GM12872 (cell line): ENCODE measurements around the gene ABLIM1.

ENCODE experiments used
- TF ChIP-seq, protein P1 (sequence below): IDR thresholded peaks from 3 replicates; pipeline ENCODE4 v1.5.1; 2011; ENCODE audit warnings: low read depth, mild to moderate bottlenecking, low read length, moderate library complexity; ENCODE audit not compliant: insufficient read depth

ABLIM1 gene

DNA sequence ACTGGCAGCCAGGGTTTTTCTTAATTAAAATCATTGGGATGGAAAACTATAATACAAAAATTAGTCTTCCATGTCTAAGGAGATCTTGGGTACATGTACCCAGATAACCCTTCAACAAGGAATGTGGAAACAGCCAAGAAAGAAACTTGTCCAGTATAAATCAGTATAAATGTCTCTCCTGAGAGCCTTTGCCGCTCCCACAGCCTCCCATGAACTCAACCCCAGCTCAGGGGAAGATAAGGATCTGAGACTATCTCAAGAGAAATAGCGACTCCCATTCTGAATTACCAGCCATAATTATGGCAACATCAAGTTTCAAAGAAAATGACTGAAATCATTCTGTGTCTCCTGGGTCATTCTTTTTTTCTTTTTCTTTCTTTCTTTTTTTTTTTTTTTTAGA is 221.1 kb downstream of the ABLIM1 start:
- TF ChIP-seq, protein P1, sequence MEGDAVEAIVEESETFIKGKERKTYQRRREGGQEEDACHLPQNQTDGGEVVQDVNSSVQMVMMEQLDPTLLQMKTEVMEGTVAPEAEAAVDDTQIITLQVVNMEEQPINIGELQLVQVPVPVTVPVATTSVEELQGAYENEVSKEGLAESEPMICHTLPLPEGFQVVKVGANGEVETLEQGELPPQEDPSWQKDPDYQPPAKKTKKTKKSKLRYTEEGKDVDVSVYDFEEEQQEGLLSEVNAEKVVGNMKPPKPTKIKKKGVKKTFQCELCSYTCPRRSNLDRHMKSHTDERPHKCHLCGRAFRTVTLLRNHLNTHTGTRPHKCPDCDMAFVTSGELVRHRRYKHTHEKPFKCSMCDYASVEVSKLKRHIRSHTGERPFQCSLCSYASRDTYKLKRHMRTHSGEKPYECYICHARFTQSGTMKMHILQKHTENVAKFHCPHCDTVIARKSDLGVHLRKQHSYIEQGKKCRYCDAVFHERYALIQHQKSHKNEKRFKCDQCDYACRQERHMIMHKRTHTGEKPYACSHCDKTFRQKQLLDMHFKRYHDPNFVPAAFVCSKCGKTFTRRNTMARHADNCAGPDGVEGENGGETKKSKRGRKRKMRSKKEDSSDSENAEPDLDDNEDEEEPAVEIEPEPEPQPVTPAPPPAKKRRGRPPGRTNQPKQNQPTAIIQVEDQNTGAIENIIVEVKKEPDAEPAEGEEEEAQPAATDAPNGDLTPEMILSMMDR: no peak

DNA sequence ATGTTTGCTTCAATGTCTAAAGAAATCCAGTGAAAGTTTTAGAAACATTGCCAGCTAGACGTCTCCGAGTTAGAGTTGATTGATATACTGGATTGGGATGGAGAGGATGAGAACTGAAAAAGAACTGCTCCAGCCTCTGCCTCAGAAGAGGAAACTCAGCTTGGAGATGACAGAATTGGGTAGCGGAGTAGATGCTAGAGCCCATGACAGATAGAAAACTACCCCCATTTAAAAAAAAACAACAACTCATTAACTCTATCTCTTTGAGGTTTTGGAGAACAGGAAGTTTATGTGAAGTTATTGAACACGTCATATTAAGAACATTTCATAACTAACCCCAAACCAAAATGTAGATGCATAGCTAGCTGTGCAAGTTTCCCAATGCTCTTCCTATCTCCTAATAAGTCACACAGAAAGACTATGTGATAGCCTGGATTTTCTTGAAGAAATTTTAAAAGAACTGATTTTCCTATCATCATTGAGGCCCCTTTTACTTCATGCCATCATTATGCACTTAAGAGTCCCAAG is 225.4 kb downstream of the ABLIM1 start:
- TF ChIP-seq, protein P1: no peak

DNA sequence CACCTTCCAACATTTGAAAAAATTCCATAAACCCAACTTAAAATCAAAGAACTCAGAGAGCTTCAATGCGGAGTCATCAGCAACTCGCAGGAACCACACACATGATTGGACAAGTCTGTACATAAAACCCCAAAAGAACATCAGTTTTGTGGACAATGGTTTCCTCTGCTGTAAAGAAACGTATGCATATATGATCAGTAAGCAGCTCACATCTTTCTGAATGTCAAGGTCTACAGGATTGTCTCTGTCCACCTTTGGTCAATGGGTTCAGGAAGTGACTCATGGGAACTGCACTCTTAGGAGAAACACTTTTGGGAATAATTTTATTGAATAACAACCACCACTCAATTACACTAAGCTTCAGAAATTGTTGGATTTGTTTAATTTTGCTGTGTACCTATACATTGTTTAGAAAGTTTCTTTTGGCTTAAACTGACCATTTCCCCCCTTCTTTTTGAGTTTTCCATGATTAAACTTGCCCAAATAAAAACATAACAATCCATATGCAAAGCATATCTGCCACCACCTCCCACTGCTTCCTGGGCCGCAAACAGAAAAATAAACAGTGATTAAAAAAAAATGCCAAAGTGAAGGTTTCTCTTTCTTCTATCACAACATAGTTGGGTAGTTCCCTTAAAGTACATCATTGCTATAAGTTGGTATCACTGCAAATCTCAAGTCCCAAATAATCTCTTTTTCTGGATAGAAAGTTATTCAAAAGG is 226.5 kb downstream of the ABLIM1 start:
- TF ChIP-seq, protein P1: no peak

DNA sequence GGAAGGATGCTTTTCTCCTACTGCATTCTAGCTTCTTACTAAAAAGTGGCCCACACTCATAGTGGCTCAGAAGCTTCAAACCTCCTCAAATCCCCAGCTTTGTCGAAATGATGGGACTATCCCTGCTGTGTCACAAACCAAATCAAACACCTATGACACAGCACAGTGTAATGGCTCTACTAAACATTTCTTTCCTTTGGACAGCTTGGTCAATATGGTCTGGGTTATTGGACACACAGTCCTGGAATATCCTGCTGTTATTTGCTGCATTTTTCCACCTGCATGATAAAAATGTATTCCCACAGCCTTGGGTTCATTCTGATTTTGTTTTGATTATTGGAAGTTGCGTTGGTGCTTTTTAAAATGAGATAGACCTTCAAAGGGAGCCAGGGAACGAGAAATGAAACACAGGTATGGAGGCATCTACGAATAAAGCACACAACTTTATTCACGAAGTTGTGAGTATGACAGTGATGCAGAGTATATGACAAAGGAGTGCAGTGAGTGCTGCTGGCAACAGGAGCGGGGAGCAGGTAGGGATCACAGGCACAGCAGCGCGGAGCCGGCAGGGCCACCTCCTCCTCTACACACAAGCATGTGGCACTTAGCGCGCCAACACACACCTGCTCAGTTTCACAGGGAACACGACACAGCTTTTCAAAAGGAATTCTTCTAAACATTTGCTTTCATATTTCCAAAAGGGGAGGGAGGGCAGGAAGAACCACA is 227.2 kb downstream of the ABLIM1 start:
- TF ChIP-seq, protein P1: no peak

DNA sequence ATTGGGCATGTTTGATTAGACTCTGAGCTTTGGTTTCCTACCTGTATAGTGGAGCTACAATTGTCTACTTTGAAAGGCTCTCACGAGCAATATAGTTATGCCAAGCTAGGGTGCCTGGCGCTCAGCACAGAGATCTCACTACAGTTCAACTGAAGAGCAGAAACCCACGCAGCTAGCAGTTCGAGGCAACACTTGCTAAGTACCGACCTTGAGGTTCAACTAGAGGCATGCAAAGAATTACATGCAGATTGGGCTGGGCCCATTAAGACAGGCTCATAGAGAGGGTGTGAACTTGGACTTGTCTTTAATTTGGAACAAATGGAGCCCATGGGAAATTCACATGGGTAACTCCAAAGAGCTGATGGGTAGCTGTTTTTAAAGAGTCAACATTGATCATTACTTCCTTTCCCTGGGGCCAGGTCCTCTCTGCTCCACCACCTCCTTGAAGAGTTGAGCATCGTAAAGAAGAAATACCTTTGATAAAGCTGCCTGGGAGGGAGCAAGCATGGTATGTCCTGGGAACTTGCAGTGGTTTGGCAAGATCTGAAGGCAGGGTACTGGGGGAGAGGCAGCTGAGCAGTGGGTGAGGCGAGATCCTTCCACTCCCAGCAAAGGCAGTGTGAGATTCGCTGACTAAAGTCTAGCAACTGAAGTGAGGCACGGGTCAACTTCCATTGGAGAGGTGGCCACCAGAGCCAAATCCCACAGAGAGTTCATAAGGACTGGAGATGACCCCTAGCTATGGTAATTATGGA is 228.3 kb downstream of the ABLIM1 start:
- TF ChIP-seq, protein P1: no peak

DNA sequence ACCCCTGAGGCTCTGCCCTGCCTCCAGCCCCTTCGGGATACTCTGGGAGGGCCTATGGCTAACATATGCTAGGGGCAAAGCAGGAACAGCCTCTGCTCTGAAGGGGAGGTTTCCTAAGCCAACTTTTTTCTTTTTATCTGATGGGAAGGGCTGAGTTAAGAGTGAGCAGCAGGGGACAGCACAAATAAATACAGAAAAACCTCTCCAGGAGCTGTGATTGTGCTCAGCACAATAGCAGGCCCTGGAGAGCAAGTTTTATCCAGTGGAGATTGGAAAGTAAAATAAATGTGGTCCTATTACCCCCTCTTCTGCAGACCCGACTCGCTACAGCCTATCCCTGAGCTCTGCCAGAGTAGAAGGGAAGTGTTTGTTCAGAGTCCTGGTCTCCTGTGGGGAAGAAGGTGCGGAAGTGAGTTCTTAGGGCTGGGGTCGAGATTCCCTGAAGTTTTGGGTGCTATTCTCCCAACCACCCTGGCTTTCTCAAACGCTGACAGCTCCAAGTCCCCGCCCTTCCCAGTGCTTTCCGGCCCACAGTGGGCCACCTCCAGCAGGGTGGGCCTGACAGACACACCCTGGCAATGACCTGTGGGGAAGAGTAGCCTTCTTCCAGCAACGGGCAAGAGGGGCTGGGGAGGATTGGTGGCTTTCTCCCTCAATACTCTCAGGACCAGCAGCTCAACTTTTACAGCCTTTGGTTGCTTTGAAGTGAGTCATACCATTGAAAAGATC is 230.8 kb downstream of the ABLIM1 start:
- TF ChIP-seq, protein P1: no peak

DNA sequence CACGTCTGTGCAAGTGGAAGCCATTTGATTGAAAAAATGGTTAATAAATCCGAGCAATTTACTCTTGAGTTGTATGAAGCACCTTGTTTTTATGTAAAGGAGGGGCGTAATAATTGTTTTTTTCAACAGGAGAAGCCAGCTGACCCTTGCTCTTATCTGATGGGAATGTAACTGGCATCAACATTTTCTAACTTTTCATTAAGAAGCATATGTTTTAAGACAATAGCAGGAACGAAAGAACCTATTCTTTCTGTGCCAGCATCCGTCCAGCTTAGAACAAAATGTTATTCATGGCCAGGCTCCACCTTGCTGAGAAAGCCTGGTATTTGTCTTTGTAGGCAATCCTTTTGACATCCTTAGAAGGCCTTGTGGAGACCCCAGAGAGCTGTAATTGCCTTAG is 231.6 kb downstream of the ABLIM1 start:
- TF ChIP-seq, protein P1: no peak
